Endothelial cell of umbilical vein (primary cell): ENCODE results near the gene AKR7A2. TPM values are rescaled to one million over a fixed set of nuclear protein-coding genes. Genes with fewer than 3 reads are reported as not detected.

ENCODE experiments used
- BruUV-seq: library from RNA; stranded (reverse); fragments of 400-500 nt; replicated peaks from 2 replicates; lab custom pipeline; 2021; lab: Mats Ljungman, UMichigan
- CTCF ChIA-PET: fragments of 300-600, 350-600 bp; sonication (Branson Sonifier 250); formaldehyde crosslinking; loops from one replicate; lab custom pipeline; 2021; ENCODE audit warnings: antibody characterized with exemption, inconsistent platforms; lab: Charles Lee
- POLR2A ChIA-PET: fragments of 300-600, 350-600 bp; sonication (Branson Sonifier 250); formaldehyde crosslinking; loops from one replicate; lab custom pipeline; 2021; ENCODE audit warnings: antibody characterized with exemption, inconsistent platforms; lab: Charles Lee
- DNase-seq: peaks from one replicate; pipeline ENCODE4 v3.0.0-alpha.2; 2011; ENCODE audit warnings: low read depth, low spot score
- FAIRE-seq: peaks from 2 replicates; lab custom pipeline; 2011; peaks lifted over from hg19 to GRCh38; lab: Jason Lieb, UNC
- H2AFZ ChIP-seq: 2 replicates; pipeline ENCODE4 v1.6.0; 2012; ENCODE audit warnings: low read depth, low read length, control low read depth, inconsistent platforms
- H3K27ac ChIP-seq: 2 replicates; pipeline ENCODE4 v1.5.1; 2011; ENCODE audit warnings: low read depth, mild to moderate bottlenecking, control low read depth, low read length, moderate library complexity; ENCODE audit not compliant: insufficient read depth
- H3K27me3 ChIP-seq, 2 experiments: 2 replicates each; pipeline versions ENCODE4 v1.6.0 to v1.6.1; 2011; ENCODE audit warnings: low read length in 2 of 2, mixed read lengths in 1 of 2; ENCODE audit not compliant: control insufficient read depth in 2 of 2, insufficient read depth in 2 of 2
- H3K36me3 ChIP-seq, 2 experiments: 2 replicates in 1 of 2; 3 replicates in 1 of 2; pipeline ENCODE4 v1.5.1; 2011; ENCODE audit warnings: low read length in 2 of 2, mild to moderate bottlenecking in 1 of 2, moderate library complexity in 1 of 2; ENCODE audit not compliant: control insufficient read depth in 2 of 2, insufficient read depth in 2 of 2; ENCODE audit errors: extremely low read depth in 1 of 2
- H3K4me1 ChIP-seq: 3 replicates; pipeline ENCODE4 v1.5.1; 2011; ENCODE audit warnings: mild to moderate bottlenecking, low read length; ENCODE audit not compliant: control insufficient read depth, insufficient read depth; ENCODE audit errors: extremely low read depth
- H3K4me2 ChIP-seq: 2 replicates; pipeline ENCODE4 v1.6.1; 2011; ENCODE audit warnings: low read length, control low read depth, mixed read lengths; ENCODE audit not compliant: insufficient read depth
- H3K4me3 ChIP-seq, 3 experiments: fragments of 200-600 bp in 1 of 3; sonication (generic), shearing (Covaris generic) in 1 of 3; replicated peaks in 1 of 3; 2 replicates each; pipeline ENCODE4 v1.5.1; 2011 to 2016; ENCODE audit warnings: control low read depth in 3 of 3, low read length in 3 of 3, mild to moderate bottlenecking in 2 of 3, inconsistent platforms in 1 of 3, low read depth in 1 of 3, moderate library complexity in 1 of 3; ENCODE audit not compliant: insufficient read depth in 1 of 3
- H3K79me2 ChIP-seq: 2 replicates; pipeline ENCODE4 v1.6.0; 2012; ENCODE audit warnings: low read length, inconsistent platforms; ENCODE audit not compliant: control insufficient read depth, insufficient read depth
- H3K9ac ChIP-seq: replicated peaks from 2 replicates; pipeline ENCODE3; 2011; ENCODE audit warnings: low read length, control low read depth; ENCODE audit not compliant: insufficient read depth; ENCODE audit errors: extremely low read depth
- H3K9me1 ChIP-seq: replicated peaks from 3 replicates; pipeline ENCODE4 v1.6.0; 2011; ENCODE audit warnings: mild to moderate bottlenecking, low read length; ENCODE audit not compliant: control insufficient read depth, insufficient read depth; ENCODE audit errors: extremely low read depth
- H3K9me3 ChIP-seq: replicated peaks from 2 replicates; pipeline ENCODE4 v1.5.1; 2012; ENCODE audit warnings: low read length, inconsistent platforms; ENCODE audit not compliant: control insufficient read depth, insufficient read depth
- H4K20me1 ChIP-seq: replicated peaks from 2 replicates; pipeline ENCODE3; 2011; ENCODE audit warnings: mild to moderate bottlenecking, low read length; ENCODE audit not compliant: control insufficient read depth, insufficient read depth; ENCODE audit errors: extremely low read depth
- CTCF ChIP-seq, 2 donors: IDR thresholded peaks; 1 replicate in 1 of 2; 2 replicates in 1 of 2; pipeline ENCODE4 v1.5.1; 2011; ENCODE audit warnings: low read length in 2 of 2, mild to moderate bottlenecking in 2 of 2, moderate library complexity in 2 of 2, control low read depth in 1 of 2, inconsistent platforms in 1 of 2, low read depth in 1 of 2; ENCODE audit not compliant: insufficient read depth in 1 of 2; ENCODE audit errors: extremely low read depth in 1 of 2
- EZH2 ChIP-seq: IDR thresholded peaks from 2 replicates; pipeline ENCODE4 v1.6.1; 2012; ENCODE audit warnings: borderline replicate concordance, low read depth, mild to moderate bottlenecking, moderate library complexity, low read length, inconsistent platforms; ENCODE audit not compliant: severe bottlenecking
- FOS ChIP-seq: IDR thresholded peaks from 2 replicates; pipeline ENCODE4 v1.6.1; 2011; ENCODE audit warnings: mild to moderate bottlenecking, low read length, moderate library complexity, borderline replicate concordance; ENCODE audit not compliant: insufficient read depth
- GATA2 ChIP-seq: IDR thresholded peaks from 2 replicates; pipeline ENCODE4 v1.7.0; 2011; ENCODE audit warnings: low read depth, mild to moderate bottlenecking, moderate library complexity, mixed read lengths, low read length; ENCODE audit not compliant: insufficient read length, insufficient read depth
- JUN ChIP-seq: IDR thresholded peaks from 2 replicates; pipeline ENCODE4 v1.6.1; 2011; ENCODE audit warnings: borderline replicate concordance, low read depth; ENCODE audit not compliant: insufficient read length, insufficient read depth
- MAX ChIP-seq: IDR thresholded peaks from 2 replicates; pipeline ENCODE4 v1.6.1; 2011; ENCODE audit not compliant: insufficient read depth, insufficient read length
- MYC ChIP-seq: IDR thresholded peaks from one replicate; pipeline ENCODE4 v1.6.1; 2011; ENCODE audit warnings: mild to moderate bottlenecking, low read depth, low read length
- POLR2A ChIP-seq: IDR thresholded peaks from 2 replicates; pipeline ENCODE4 v1.6.1; 2012; ENCODE audit warnings: low read depth, mild to moderate bottlenecking, control low read depth, low read length
- POLR2AphosphoS5 ChIP-seq: IDR thresholded peaks from 2 replicates; pipeline ENCODE4 v1.6.1; 2012; ENCODE audit warnings: low read depth, mild to moderate bottlenecking, control low read depth, low read length, moderate library complexity; ENCODE audit not compliant: insufficient read depth
- dilution Hi-C: fragments of 300-500 bp; cut with MboI; formaldehyde crosslinking; loops from one replicate; pipeline ENCODE4 v1.15.0; 2019; ENCODE audit warnings: low sequenced_read_pairs; ENCODE audit not compliant: extremely low pct_ligation_motif_present
- intact Hi-C: fragments of 100-400 bp; cut with micrococcal nuclease; formaldehyde crosslinking; loops from one replicate; pipeline ENCODE4 v1.10.0; 2022
- polyA plus RNA-seq, 4 experiments: library from polyadenylated mRNA; depleted of rRNA in 3 of 4; stranded (reverse) in 3 of 4; unstranded in 1 of 4; fragments of >200 nt; gene quantifications; 2 replicates each; pipeline versions ENCODE4 v1.2.1 to v1.2.3, GENCODE V29; 2011 to 2012; ENCODE audit warnings: missing spikeins in 1 of 4
- total RNA-seq: library from RNA; stranded (reverse); gene quantifications from 2 replicates; pipeline ENCODE4 v1.2.3, GENCODE V29; 2021

AKR7A2 gene
- total and polyA plus RNA-seq, 2 donors (not counting 3 experiments of a cell fraction or from before 2014, with no cell fraction given) = 48.0 to 70.7 TPM

- Histone ChIP-seq H4K20me1 (no peaks in the 10 kb centered on the region), H3K4me2 (no peak overlapping the region), H3K79me2 (peaks cover 5% of the 10 kb centered on the region), H3K9ac (no peak overlapping the region), H3K27me3 (no peaks in the 10 kb centered on the region), H3K9me1 (no peaks in the 10 kb centered on the region), H3K27ac (no peak overlapping the region), H3K9me3 (no peaks in the 10 kb centered on the region), H2AFZ (no peak overlapping the region), H3K36me3 (peaks cover 2 to 23% of the 10 kb centered on the region in 2 experiments), H3K4me3 (no peak overlapping the region), H3K4me1 (no peaks in the 10 kb centered on the region)
- DNase-seq = no peak
- intact Hi-C loops = no loop called here
- ChIA-PET POLR2A (interaction anchor here (0.6 to 0.7 kb wide), 2 partner anchors 14 to 345 kb away, joined by 5 to 6 read pairs; no protein-coding TSS in a partner anchor), CTCF (interaction anchor here (0.6 to 1.1 kb wide), 2 partner anchors 137 to 223 kb away, joined by 3 to 4 read pairs; no protein-coding TSS in a partner anchor)
- dilution Hi-C loops = no loop called here
- FAIRE-seq = no peak
- no peak for TF ChIP-seq EZH2
- TF ChIP-seq POLR2AphosphoS5 = no peak
- no peak for TF ChIP-seq POLR2A
- no peak for TF ChIP-seq MAX
- BruUV-seq = no TSS peak
Observed at GRCh38 chr1:19359357-19359756, 47.4 kb upstream of the AKR7A2 start.

GRCh38 chr1:19358710-19359109, 46.8 kb upstream of the AKR7A2 start:
- no peak overlapping the region for H3K9ac ChIP-seq
- peaks cover 4 to 27% of the 10 kb centered on the region in 2 experiments for H3K36me3 ChIP-seq
- CTCF ChIA-PET = interaction anchor here (1.2 kb wide), 1 partner anchor 223 kb away, joined by 4 read pairs; no protein-coding TSS in a partner anchor
- no peak overlapping the region for H3K4me3 ChIP-seq
- H4K20me1 ChIP-seq = no peaks in the 10 kb centered on the region
- no peak overlapping the region for H3K27ac ChIP-seq
- FAIRE-seq = no peak
- no peaks in the 10 kb centered on the region for H3K9me3 ChIP-seq
- H3K4me2 ChIP-seq = no peak overlapping the region
- no peaks in the 10 kb centered on the region for H3K27me3 ChIP-seq
- H2AFZ ChIP-seq = no peak overlapping the region
- no peaks in the 10 kb centered on the region for H3K9me1 ChIP-seq
- no TSS peak for BruUV-seq
- dilution Hi-C loops = no loop called here
- TF ChIP-seq MAX = no peak
- no peak for TF ChIP-seq FOS
- no peak for TF ChIP-seq CTCF (IDR thresholded peaks at IDR 0.05; ENCODE audit: extremely low read depth in 1 of 2, insufficient read depth in 1 of 2, low read depth in 1 of 2, low read length in 2 of 2)
- TF ChIP-seq EZH2 = no peak
- TF ChIP-seq GATA2 = no peak
- TF ChIP-seq MYC = no peak
- TF ChIP-seq POLR2A = no peak
- TF ChIP-seq JUN = no peak
- TF ChIP-seq POLR2AphosphoS5 = no peak
- H3K79me2 ChIP-seq = peaks cover 5% of the 10 kb centered on the region
- intact Hi-C loops = no loop called here
- no peak for DNase-seq
- no peaks in the 10 kb centered on the region for H3K4me1 ChIP-seq
- POLR2A ChIA-PET = interaction anchor here (0.7 kb wide), 1 partner anchor 15 kb away, joined by 6 read pairs; no protein-coding TSS in a partner anchor
